B cell (primary cell): ENCODE measurements around the gene BCL2L13. TPM values are rescaled to one million over a fixed set of nuclear protein-coding genes. Genes with fewer than 3 reads are reported as not detected.
A peak's percentile ranks its signal among the peaks of the same experiment; 100 is the strongest.

Experiments used
- ATAC-seq: fragments of 200-7000 bp; cut with Tn5 transposase; one replicate; pipeline ENCODE4 v1.10.0; 2021; ENCODE audit warnings: low read depth, mild to moderate bottlenecking, moderate number of reproducible peaks, moderate library complexity
- CTCF ChIA-PET: fragments of 350-600 bp; sonication (Branson Sonifier 250); formaldehyde crosslinking; loops from one replicate; lab custom pipeline; 2021; ENCODE audit warnings: antibody characterized with exemption, inconsistent platforms; lab: Charles Lee
- POLR2A ChIA-PET: fragments of 350-600 bp; sonication (Branson Sonifier 250); formaldehyde crosslinking; loops from one replicate; lab custom pipeline; 2021; ENCODE audit warnings: antibody characterized with exemption; lab: Charles Lee
- DNase-seq: peaks from one replicate; pipeline ENCODE4 v3.0.0; 2013
- H2AFZ ChIP-seq: 2 replicates; pipeline ENCODE4 v1.6.1; 2012; ENCODE audit warnings: mild to moderate bottlenecking, low read depth, low read length; ENCODE audit not compliant: insufficient read depth, poor library complexity, severe bottlenecking
- H3K27ac ChIP-seq, 2 donors: 1 replicate in 1 of 2; 2 replicates in 1 of 2; pipeline ENCODE4 v1.5.1; 2012 to 2013; ENCODE audit warnings: low read length in 2 of 2, mild to moderate bottlenecking in 2 of 2, moderate library complexity in 1 of 2
- H3K27me3 ChIP-seq, 4 experiments: fragments of 200-600 bp in 1 of 4; sonication (generic) in 1 of 4; replicated peaks in 1 of 4; 1 replicate in 2 of 4; 2 replicates in 2 of 4; pipeline versions ENCODE4 v1.6.1 to v1.7.0; 2013 to 2016; ENCODE audit warnings: low read length in 3 of 4, mild to moderate bottlenecking in 2 of 4, mixed read lengths in 1 of 4, moderate library complexity in 1 of 4; ENCODE audit not compliant: insufficient read depth in 4 of 4, control insufficient read depth in 3 of 4; ENCODE audit errors: control extremely low read depth in 1 of 4
- H3K36me3 ChIP-seq, 2 experiments: replicated peaks in 1 of 2; 1 replicate in 1 of 2; 2 replicates in 1 of 2; pipeline versions ENCODE4 v1.6.1 to v1.7.1; 2013; ENCODE audit warnings: low read length in 1 of 2; ENCODE audit not compliant: insufficient read depth in 2 of 2, control insufficient read depth in 1 of 2; ENCODE audit errors: control extremely low read depth in 1 of 2, extremely low read depth in 1 of 2
- H3K4me1 ChIP-seq, 2 donors: fragments of 200-600 bp in 1 of 2; sonication (generic) in 1 of 2; 1 replicate in 1 of 2; 2 replicates in 1 of 2; pipeline versions ENCODE4 v1.5.1 to v1.6.1; 2013 to 2017; ENCODE audit warnings: low read length in 2 of 2; ENCODE audit not compliant: control insufficient read depth in 2 of 2, insufficient read depth in 2 of 2
- H3K4me2 ChIP-seq: replicated peaks from 2 replicates; pipeline ENCODE3; 2012; ENCODE audit warnings: mild to moderate bottlenecking, low read depth, low read length; ENCODE audit not compliant: poor library complexity, severe bottlenecking
- H3K4me3 ChIP-seq, 5 experiments: fragments of 200-600 bp in 1 of 5; sonication (generic) in 1 of 5; 1 replicate in 3 of 5; 2 replicates in 2 of 5; pipeline versions ENCODE4 v1.5.1 to v1.7.0; 2011 to 2016; ENCODE audit warnings: low read length in 4 of 5, mild to moderate bottlenecking in 4 of 5, low read depth in 2 of 5, control low read depth in 1 of 5, moderate library complexity in 1 of 5; ENCODE audit not compliant: insufficient read depth in 1 of 5; ENCODE audit errors: control extremely low read depth in 1 of 5, extremely low read depth in 1 of 5
- H3K79me2 ChIP-seq: fragments of 200-600 bp; sonication (generic); one replicate; pipeline ENCODE4 v1.6.0; 2016; ENCODE audit warnings: low read length; ENCODE audit not compliant: control insufficient read depth, insufficient read depth
- H3K9ac ChIP-seq: fragments of 200-600 bp; sonication (generic); 2 replicates; pipeline ENCODE4 v1.6.1; 2017; ENCODE audit warnings: mild to moderate bottlenecking, low read length, moderate library complexity
- H3K9me3 ChIP-seq, 3 donors: one replicate each; pipeline versions ENCODE4 v1.6.1 to v1.7.1; 2013; ENCODE audit warnings: low read length in 2 of 3; ENCODE audit not compliant: control insufficient read depth in 2 of 3, insufficient read depth in 1 of 3; ENCODE audit errors: control extremely low read depth in 1 of 3
- H4K20me1 ChIP-seq: 2 replicates; pipeline ENCODE4 v1.6.0; 2012; ENCODE audit warnings: mild to moderate bottlenecking, low read length; ENCODE audit not compliant: insufficient read depth, control insufficient read depth, poor library complexity, severe bottlenecking
- H3K27ac Mint-ChIP-seq: one replicate; pipeline ENCODE4 v1.8.0; 2021; ENCODE audit warnings: mixed read lengths
- H3K27me3 Mint-ChIP-seq: one replicate; pipeline ENCODE4 v1.8.0; 2021; ENCODE audit warnings: mixed read lengths
- H3K4me1 Mint-ChIP-seq: one replicate; pipeline ENCODE4 v1.8.0; 2021; ENCODE audit warnings: mixed read lengths
- H3K4me3 Mint-ChIP-seq: one replicate; pipeline ENCODE4 v1.8.0; 2021; ENCODE audit warnings: mixed read lengths
- H3K9me3 Mint-ChIP-seq: one replicate; pipeline ENCODE4 v1.8.0; 2022; ENCODE audit warnings: mixed read lengths; ENCODE audit not compliant: insufficient read depth
- EZH2 ChIP-seq: IDR thresholded peaks from 2 replicates; pipeline ENCODE4 v1.6.1; 2012; ENCODE audit warnings: borderline replicate concordance, low read depth, mild to moderate bottlenecking, moderate library complexity, low read length; ENCODE audit not compliant: insufficient read depth, poor library complexity, severe bottlenecking
- WGBS: methylation state at CpG from one replicate; pipeline ENCODE4 v1.1.5; 2013; ENCODE audit warnings: missing lambda C conversion rate; ENCODE audit not compliant: insufficient coverage; 5-methylcytosine and 5-hydroxymethylcytosine counted together
- intact Hi-C: fragments of 100-400 bp; cut with micrococcal nuclease; formaldehyde crosslinking; loops from one replicate; pipeline ENCODE4 v1.10.0; 2022
- polyA plus RNA-seq: library from polyadenylated mRNA; depleted of rRNA; stranded (reverse); fragments of >200 nt; gene quantifications from 2 replicates; pipeline ENCODE4 v1.2.3, GENCODE V29; 2012
- total RNA-seq, 2 donors: library from RNA; stranded (reverse); fragments of 120-200 nt in 1 of 2; gene quantifications; 1 replicate in 1 of 2; 2 replicates in 1 of 2; pipeline versions ENCODE4 v1.2.3 to v1.2.4, GENCODE V29; 2013 to 2022
- TF ChIP-seq, protein P1 (sequence below): fragments of 200-600 bp; IDR thresholded peaks from one replicate; pipeline ENCODE4 v1.8.0; 2022; ENCODE audit warnings: antibody characterized with exemption, mild to moderate bottlenecking

BCL2L13 gene
- total and polyA plus RNA-seq, 2 donors (not counting 1 experiment from before 2014, with no cell fraction given), result 19.2 to 29.9 TPM

DNA sequence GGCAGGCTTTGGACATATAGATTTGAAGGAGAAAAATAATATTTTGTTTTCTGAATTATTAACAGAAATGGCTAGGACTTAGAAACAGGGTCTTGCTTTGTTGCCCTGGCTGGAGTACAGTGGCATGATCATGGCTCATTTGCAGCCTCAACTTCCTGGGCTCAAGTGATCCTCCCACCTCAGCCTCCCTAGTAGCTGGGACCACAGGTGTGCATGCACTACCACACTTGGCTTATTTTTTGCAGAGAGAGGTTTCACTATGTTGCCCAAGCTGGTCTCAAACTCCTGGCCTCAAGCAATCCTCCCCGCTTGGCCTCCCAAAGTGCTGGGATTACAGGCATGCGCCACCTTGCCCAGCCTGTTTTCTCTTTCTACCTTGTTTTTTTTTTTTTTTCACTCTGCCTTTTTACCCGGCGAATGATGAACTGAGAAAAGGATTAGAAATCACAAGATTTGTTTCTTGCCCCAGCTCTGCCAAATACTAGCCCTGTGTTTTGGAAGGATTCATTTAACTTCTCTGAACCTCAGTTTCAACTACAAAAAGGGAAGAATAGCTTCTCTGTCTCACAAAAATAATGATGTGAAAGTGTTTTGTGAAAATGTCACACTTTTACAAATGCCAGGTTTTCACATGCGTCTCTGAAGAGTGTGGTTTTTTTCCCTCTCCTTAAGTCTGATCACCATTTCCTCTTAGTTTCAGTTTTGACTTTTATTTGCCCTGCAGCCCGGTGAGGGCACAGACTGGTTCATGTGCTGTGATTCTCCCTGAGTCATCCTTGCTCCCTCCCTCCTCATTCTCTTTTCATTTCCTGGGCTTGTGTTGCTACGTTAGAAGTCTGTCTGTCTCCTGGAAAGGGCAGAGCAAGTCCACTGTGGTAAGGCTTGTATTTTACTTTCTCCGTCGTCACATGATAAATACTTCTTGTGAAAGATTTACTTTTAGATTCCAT, 67.7 kb downstream of the BCL2L13 start:
- Mint-ChIP-seq H3K9me3 (no peaks in the 10 kb centered on the region), H3K27me3 (no peaks in the 10 kb centered on the region), H3K4me1 (peaks cover 21% of the 10 kb centered on the region), H3K27ac (peak overlapping the region; percentile 77), H3K4me3 (peak overlapping the region; percentile 74)
- H3K4me2 ChIP-seq, result peak overlapping the region; percentile 65
- DNase-seq (peak; percentile 65), ATAC-seq (peak; percentile 90)
- no peaks in the 10 kb centered on the region for H3K79me2 ChIP-seq
- H3K9ac ChIP-seq, result peak overlapping the region; percentile 56
- intact Hi-C loops, result no loop called here
- H3K36me3 ChIP-seq, result peaks cover 2 to 10% of the 10 kb centered on the region in 2 experiments
- no peaks in the 10 kb centered on the region for H3K27me3 ChIP-seq
- no peak for TF ChIP-seq EZH2
- TF ChIP-seq, protein P1, sequence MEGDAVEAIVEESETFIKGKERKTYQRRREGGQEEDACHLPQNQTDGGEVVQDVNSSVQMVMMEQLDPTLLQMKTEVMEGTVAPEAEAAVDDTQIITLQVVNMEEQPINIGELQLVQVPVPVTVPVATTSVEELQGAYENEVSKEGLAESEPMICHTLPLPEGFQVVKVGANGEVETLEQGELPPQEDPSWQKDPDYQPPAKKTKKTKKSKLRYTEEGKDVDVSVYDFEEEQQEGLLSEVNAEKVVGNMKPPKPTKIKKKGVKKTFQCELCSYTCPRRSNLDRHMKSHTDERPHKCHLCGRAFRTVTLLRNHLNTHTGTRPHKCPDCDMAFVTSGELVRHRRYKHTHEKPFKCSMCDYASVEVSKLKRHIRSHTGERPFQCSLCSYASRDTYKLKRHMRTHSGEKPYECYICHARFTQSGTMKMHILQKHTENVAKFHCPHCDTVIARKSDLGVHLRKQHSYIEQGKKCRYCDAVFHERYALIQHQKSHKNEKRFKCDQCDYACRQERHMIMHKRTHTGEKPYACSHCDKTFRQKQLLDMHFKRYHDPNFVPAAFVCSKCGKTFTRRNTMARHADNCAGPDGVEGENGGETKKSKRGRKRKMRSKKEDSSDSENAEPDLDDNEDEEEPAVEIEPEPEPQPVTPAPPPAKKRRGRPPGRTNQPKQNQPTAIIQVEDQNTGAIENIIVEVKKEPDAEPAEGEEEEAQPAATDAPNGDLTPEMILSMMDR, result no peak
- peak overlapping the region; percentile 43 to 69 for H3K27ac ChIP-seq
- H3K9me3 ChIP-seq, result no peaks in the 10 kb centered on the region
- H4K20me1 ChIP-seq, result no peaks in the 10 kb centered on the region
- peak overlapping the region; percentile 46 for H2AFZ ChIP-seq
- ChIA-PET CTCF (interaction anchor here (1.2 to 2.3 kb wide), 3 partner anchors 37 to 147 kb away, joined by 4 to 9 read pairs (median 9); no protein-coding TSS in a partner anchor), POLR2A (no interaction called here)
- H3K4me1 ChIP-seq, result peaks cover 8 to 13% of the 10 kb centered on the region in 2 donors
- no CpG with 5 or more reads among the region's 9 CpGs for WGBS
- peak overlapping the region in 4 of 5 experiments; percentile 9 to 53 (median 20) for H3K4me3 ChIP-seq

DNA sequence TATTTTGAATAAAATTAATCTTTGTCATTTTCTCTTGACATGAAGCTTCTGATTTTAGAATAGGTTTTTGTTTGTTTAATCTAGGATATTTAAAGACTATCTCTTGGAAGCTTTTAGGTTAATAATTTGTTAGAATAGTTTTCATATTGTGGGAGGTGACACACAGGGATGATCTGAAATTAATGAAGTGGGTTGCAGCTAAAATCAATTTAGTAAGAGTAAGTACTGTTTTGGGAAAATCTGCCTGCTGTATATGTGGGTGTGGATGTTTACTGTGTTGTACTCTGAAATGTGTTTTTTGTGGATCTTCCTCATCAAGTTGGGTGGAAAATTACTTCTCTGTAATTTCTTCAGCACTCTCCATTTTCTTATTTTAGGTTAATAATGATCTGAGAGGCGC, 68.4 kb downstream of the BCL2L13 start:
- peaks cover 8 to 13% of the 10 kb centered on the region in 2 donors for H3K4me1 ChIP-seq
- no peak overlapping the region for H2AFZ ChIP-seq
- H3K4me3 Mint-ChIP-seq, result peak overlapping the region; percentile 36
- ChIA-PET POLR2A (no interaction called here), CTCF (interaction anchor here (1.8 to 2.3 kb wide), 2 partner anchors 36 to 148 kb away, joined by 9 read pairs; no protein-coding TSS in a partner anchor)
- H3K27ac ChIP-seq, result peak overlapping the region; percentile 43 to 69
- H3K4me1 Mint-ChIP-seq, result peaks cover 21% of the 10 kb centered on the region
- H3K79me2 ChIP-seq, result no peaks in the 10 kb centered on the region
- ATAC-seq (no peak), DNase-seq (no peak)
- intact Hi-C loops, result no loop called here
- H4K20me1 ChIP-seq, result no peaks in the 10 kb centered on the region
- H3K9ac ChIP-seq, result peak overlapping the region; percentile 56
- no peak overlapping the region for H3K27ac Mint-ChIP-seq
- H3K27me3 ChIP-seq, result no peaks in the 10 kb centered on the region
- no peaks in the 10 kb centered on the region for H3K9me3 Mint-ChIP-seq
- H3K9me3 ChIP-seq, result no peaks in the 10 kb centered on the region
- no peaks in the 10 kb centered on the region for H3K27me3 Mint-ChIP-seq
- TF ChIP-seq, protein P1, result no peak
- no peak for TF ChIP-seq EZH2
- peaks cover 2 to 8% of the 10 kb centered on the region in 2 experiments for H3K36me3 ChIP-seq
- WGBS, result no CpG with 5 or more reads among the region's 1 CpG
- H3K4me3 ChIP-seq, result peak overlapping the region in 1 of 5 experiments; percentile 53
- H3K4me2 ChIP-seq, result peak overlapping the region; percentile 65
